Measurements from ENCODE around the gene RAP1GAP2.
"Not testable (repeated sequence)": the region's sequence is repeated elsewhere in the genome, so short reads cannot be mapped to it uniquely, and the experiment has no call there.

The RAP1GAP2 gene

DNA sequence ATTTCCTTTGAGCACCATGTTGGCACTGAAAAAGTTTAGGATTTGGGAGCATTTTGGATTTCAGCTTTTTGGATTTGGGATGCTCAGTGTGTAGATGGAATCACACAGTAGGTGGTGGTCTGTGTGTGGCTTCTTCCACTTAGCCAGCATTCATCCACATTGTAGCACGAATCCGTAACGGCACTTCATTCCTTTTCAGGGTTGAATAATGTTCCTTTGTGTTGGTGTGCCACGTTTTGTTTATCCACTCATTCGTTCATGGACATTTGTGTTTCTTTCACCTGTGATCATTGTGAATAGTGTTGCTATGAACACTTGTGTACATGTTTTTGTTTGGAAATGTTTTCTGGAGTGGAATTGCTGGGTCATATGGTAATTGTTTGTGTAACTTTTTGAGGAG, 85.1 kb downstream of the RAP1GAP2 start:
- DNase-seq (ENCODE audit: low read depth in 1 of 2, low spot score in 1 of 2), result no peak

DNA sequence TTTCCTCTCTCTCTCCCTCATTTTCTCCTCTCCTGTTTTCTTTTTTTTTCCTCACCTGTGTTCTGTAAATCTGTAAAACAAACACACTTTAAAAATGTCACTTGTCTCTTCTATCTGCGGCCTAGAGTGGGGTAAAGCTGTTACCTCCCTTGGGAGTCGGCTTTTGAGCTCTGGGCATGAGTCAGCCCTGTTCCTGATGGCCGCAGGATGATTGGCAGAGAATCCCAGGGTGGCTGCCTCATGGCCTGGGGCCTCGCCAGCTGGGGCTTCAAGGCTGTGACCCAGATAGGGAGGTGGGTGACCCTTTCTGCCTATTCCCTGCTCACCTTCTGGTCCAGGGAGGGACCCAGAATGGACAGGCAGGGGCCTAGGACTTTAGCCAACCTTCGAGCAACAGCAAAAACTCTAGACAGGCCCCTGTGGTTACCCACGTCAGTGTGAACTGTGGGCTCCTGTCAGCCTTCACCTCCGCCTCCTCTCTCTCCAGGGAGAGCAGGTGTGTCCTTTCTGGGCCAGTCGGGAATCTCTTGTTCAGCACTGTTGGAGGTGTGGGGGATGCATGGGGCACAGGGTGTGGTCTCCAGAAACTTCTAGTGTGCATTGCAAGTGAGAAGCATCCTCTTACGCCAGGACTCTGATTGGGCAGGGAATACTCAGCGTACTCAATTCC, 87.4 kb downstream of the RAP1GAP2 start:
- no peak for DNase-seq (ENCODE audit: low read depth in 1 of 2, low spot score in 1 of 2)

DNA sequence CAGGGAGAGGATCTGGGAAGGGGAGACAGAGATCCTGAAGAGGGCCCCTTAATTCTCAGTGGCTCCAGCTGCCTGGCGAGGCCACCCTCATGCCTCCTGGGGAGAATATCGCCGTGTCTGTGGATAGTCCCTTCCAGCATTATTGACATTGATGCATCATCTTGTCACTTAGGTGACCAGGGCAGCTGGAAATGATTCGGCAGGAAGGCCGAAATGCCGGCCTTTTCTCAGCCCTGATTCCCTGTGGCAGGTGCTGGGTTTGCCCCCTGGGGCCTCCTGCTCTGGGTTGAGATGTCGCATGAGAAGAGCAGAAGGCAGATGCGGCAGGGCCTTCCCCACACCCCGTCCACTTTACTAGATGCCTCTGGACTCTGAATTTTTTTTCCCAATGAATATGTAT, 89.5 kb downstream of the RAP1GAP2 start:
- DNase-seq (ENCODE audit: low read depth in 1 of 2, low spot score in 1 of 2), result no peak

DNA sequence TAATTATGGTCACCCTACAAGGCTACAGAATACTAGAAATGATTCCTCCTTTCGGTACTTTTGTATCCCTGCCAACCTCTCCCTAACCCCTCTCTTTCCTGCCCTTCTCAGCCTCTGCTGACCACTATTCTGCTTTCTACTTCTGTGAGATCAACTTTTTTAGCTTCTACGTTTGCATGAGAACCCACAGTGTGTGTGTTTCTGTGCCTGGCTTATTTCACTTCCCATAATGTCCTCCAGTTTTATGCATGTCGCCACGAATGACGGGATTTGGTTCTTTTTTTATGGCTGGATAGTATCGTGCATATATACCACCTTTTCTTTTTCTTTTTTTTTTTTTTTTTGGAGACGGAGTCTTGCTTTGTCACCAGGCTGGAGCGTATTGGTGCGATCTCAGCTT, 92.1 kb downstream of the RAP1GAP2 start:
- DNase-seq (ENCODE audit: low read depth in 1 of 2, low spot score in 1 of 2), result no peak

DNA sequence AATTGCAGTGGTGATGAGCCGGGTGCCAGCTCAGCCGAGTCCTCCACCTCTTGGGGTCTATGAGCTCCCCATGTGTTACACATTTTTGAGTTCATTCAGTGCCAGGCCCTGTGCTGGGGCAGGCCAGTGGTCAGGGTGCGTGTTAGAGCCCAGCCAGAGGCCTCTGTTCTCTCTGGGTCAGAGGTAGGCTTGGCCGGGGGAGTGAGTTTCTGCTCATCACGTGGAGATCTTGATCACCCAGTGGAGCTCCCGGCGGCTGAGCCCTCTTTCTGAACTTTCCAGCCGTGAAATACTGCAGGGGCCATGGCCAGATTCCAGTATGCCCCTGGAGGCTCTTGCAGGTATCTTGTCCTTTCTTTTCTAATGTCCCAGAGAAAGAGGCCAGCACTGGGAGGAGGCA, 93.0 kb downstream of the RAP1GAP2 start:
- DNase-seq (ENCODE audit: low read depth in 1 of 2, low spot score in 1 of 2), result no peak

DNA sequence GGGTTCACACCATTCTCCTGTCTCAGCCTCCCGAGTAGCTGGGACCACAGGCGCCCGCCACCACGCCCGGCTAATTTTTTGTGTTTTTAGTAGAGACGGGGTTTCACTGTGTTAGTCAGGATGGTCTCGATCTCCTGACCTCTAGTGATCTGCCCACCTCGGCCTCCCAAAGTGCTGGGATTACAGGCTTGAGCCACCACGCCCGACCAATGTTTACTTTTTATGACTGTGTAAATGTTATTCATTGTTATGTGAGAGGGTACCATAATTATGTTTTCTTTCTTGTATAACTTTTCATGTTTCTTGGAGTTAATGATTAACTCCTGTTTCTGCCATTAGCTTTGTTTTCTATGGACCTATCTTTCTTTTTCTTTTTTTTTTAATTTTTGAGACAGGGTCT, 94.5 kb downstream of the RAP1GAP2 start:
- not testable (repeated sequence) for DNase-seq (ENCODE audit: low read depth in 1 of 2, low spot score in 1 of 2)

DNA sequence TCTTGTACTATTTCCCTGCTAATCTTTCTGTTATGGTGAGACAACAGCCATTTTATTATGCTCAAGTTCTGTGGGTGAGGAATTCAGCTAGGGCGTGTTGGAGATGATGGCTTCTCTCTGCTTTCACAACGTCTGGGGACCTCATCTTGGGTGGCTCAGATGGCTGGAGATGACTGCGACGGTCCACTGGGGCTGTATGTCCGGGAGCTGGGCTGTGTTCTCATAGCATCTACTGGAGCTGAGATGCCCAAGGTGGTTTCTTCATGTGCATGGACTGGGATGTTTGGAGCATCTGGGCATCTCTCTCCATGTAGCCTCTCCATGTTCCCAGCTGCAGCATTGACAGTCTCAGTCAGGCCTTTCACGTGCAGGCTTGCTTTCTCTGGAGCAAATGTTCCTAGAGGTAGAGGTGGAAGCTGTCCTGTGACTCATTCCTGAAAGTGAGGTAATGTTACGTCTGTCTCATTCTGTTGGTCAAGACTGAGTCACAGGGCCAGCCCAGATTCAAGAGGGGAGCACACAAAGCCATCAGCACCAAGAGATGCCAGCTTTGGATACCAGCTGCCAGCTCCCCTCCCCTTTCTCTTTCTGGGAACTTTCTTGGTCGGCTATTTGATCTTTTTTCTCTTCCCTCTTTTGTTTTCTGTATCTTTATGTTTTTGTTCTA, 96.2 kb downstream of the RAP1GAP2 start:
- DNase-seq (ENCODE audit: low read depth in 1 of 2, low spot score in 1 of 2), result no peak

DNA sequence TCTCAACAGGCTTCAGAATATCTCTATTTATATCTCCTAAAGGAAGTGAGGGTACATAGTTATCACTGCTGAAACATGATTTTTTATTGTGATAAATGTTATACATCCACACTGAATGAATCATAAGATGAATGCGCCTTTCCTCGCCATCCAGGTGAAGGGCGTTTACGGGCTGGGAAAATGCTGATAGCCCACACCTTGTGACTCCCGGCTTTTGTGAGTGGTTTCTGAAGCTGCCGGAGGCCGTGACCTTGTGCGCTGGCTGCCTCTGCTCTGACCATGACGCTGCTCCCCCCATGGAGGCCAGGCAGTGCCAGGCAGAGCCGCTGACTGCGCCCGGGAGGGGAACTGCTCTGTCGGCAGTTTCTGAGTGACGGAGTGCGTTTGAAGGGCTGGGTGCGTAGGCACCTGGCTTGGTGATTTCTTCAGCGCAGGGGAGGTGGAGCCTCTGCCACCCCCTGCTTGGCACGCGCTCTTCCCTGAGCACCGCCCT, 97.2 kb downstream of the RAP1GAP2 start:
- DNase-seq (ENCODE audit: low read depth in 1 of 2, low spot score in 1 of 2), result no peak

DNA sequence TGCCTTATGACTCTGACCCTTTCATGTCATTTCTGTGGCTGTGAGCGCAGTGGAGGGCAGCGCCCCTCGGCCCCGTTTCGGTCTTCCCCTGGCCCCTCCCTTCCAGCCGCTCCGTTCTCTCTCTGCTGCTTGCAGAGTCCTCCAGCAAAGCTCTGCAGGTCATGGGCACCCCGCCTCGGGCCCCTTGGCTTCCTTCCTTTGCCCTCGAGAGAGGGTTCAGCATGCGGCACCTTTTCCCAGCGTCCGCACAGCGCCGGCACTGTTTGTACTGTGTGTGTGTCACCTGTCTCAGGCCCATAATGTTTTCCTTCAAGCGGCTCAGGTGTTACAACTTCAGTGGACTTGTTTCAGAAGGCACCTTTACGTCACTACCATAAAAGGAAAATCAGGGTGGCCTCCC, 98.5 kb downstream of the RAP1GAP2 start:
- no peak for DNase-seq (ENCODE audit: low read depth in 1 of 2, low spot score in 1 of 2)

DNA sequence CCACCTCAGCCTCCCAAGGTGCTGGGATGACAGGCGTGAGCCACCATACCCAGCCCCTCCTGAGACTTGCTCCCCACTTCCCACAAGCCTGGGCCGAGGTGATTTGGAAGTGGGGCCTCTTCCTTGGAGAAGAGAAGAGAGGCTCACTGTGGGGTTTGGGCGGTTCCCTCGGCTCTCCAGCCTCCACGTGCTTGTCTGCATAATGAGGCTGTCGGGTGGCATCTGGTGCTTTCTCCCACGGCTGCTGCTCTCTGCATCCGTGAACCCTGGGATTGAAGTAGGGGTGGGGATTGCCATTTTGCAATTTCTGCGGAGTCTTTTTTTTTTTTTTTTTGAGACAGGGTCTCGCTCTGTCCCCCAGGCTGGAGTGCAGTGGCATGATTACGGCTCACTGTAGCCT, 101.4 kb downstream of the RAP1GAP2 start:
- DNase-seq (ENCODE audit: low read depth in 1 of 2, low spot score in 1 of 2), result no peak

DNA sequence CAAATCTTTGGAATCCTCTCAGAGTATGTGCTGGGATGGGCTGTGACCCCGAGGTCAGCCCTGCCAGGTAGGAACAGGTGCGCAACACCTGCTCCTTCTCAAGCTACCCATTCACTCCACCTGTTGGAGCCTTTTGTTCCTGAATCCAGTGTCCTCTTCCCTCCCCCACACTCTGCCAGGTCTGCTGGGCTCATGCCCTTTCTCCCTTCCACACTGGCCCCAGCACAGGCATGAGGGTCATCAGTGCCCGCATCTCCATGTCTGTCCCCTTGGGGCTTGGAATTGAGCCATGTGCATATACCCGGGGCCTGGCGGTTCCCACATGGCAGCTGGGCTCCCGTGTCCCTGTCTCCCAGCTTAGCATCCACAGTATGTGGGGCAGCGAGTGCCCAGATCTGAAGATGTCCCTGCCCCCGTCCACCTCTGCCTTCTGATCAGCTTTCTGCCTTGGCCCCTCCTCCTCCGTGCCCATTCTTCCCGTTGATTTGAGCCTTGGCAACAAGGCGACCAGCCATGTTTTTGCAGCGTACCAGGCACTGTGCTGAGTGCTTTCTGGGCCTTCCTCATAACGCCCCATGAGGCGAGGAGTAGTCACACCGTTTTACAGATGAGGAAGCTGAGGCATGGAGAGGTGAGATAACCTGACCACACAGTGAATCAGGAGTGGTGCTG, 102.2 kb downstream of the RAP1GAP2 start:
- DNase-seq (ENCODE audit: low read depth in 1 of 2, low spot score in 1 of 2), result no peak

DNA sequence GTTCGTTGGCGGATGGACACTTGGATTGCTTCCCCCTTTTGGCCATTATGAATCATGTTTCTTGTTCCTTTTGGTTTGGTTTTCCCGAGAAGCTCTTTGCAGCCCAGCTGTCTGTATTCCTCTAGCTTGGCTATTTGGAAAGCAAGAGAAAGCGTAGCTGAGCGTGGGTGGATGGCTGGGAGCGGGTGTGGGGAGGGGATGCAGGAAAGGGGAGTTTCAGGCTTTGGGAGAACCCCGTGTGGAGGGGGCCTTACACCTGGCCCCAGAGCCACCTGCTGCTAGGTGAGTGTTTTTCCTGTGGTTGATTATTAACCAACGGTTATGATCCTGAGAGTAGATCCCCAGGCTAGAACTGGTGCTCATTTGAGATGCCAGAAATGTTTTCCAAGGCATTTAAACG, 103.7 kb downstream of the RAP1GAP2 start:
- no peak for DNase-seq (ENCODE audit: low read depth in 1 of 2, low spot score in 1 of 2)

DNA sequence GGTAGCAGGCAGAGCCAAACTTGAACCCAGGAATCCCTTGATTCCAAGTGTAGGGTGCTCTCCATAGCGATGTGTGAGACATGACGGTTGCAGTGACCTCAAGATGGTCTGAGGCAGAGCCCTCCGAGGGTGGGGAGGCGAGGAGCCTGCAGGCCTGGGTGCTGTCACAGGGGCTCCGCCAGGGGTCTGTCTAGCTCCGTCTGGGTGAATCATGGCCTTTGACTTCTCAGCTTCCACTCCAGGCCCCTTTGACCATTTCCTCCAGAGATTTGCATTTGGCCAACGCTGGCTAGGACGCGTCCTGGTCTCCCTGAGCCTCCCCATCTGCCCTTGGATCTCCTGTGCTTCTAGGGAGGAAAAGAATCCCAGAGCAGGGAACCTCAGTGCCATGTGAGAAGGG, 104.6 kb downstream of the RAP1GAP2 start:
- DNase-seq (ENCODE audit: low read depth in 1 of 2, low spot score in 1 of 2), result no peak

DNA sequence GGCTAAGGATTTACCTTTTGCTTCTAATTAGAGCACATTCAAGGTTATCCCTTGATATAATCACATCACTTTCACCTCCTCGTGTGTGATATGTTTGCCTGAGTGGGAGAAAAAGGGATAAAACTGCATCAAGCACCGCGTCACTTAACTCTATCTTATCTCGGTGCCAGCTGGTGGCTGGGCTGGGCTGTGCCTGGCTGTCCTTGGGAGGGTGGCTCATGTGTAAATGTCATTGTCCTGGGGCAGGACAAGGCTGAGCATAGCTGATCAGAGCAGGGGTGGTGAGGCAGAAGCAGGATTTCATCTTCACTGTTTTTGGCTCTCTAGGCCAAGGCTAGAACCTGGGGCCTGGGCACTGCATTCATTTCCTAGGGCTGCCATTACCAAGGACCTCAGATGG, 105.3 kb downstream of the RAP1GAP2 start:
- DNase-seq (ENCODE audit: low read depth in 1 of 2, low spot score in 1 of 2), result no peak

DNA sequence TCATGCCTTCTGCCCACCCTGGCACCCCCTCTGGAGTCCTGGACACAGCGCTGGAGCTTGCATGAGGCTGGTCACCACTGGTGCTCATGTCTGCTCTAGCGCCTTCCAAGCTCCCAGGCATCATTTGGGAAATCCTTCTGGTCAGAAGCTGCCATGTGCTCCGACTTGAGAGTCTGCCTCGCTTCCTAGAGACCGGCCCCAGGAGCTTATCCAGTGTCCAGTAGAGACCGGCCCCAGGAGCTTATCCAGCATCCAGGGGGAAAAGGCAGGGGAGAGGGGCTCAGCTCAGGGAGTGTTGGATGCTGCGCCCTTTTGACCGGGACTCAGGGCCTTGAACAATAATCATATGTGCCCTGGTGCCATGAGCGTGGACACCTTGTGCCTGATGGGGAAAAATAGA, 106.3 kb downstream of the RAP1GAP2 start:
- no peak for DNase-seq (ENCODE audit: low read depth in 1 of 2, low spot score in 1 of 2)

DNA sequence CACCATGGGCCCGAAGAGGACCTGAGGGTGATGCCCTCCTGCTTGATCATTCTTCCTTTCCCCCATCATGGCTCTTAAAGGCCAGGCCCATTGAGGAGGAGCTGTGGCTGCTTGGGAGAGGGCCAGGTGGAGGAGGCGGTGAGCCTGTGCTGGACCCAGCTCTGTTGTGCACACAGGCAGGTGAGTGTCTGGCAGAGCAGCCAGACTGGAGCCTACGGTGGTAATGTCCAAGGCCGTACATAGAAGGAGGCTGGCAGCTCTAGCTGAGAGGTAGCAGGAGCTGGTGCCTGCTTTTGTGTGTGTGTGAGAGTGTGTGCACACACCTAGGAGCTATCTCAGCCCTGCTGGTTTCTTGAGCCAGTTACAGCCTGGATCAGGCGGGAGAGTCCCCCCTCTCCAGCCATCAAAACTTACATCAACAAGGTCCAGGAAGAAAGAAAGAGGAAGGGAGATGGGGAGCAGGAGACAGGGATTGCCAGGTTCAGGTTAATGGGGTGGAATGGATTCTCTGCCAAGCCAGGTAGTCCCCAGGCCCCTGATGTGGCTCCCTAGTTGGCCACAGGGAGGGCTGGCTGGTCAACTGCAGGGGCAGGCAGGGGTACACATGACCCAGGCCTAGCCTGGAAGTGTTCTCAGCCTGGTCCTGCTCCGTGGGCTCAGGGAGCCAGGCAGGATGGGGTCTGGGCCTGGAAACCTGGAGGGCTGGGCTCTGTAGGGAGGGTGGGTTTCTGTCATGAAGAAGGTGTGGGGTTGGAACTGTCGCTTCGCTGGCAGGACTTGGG, 107.1 kb downstream of the RAP1GAP2 start:
- no peak for DNase-seq (ENCODE audit: low read depth in 1 of 2, low spot score in 1 of 2)

DNA sequence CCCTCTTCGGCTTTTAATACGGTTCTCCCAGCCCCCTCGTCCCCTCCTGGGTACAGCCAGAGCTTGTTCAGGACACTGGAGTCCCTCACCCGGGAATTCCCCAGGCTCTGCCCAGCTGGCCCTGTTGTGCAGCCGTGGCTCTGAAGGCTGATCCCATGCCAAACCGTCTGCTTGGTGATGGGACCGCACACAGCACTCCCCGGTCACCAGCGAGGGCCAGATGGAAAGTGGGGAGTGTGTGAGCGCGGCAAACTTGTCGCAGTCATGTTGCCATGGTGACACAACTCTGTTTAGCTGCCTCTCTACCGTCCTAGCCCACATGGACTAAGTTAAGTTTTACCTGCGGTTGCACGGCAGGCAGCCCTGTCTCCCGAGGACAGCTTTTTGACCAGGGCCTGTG, 107.9 kb downstream of the RAP1GAP2 start:
- DNase-seq (ENCODE audit: low read depth in 1 of 2, low spot score in 1 of 2), result no peak

DNA sequence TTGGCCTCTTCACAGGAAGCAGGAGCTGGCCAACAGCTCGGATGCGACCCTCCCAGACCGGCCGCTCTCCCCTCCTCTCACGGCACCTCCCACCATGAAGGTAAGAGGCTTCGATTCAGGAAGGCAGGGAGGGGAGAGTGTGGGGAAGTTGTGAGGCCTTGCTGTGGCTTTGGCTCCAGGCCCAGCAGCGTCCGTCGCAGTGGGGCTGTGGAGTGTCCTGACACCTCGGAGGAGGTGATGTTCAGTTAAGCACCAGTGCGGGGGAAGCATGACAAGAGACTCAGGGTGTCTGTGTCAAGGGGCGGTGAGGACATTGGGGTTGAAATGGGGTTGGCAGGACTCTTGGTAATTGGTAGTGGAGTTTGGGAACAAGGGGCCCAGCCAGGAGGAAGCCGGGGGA, 109.0 kb downstream of the RAP1GAP2 start:
- DNase-seq (ENCODE audit: low read depth in 1 of 2, low spot score in 1 of 2), result no peak

DNA sequence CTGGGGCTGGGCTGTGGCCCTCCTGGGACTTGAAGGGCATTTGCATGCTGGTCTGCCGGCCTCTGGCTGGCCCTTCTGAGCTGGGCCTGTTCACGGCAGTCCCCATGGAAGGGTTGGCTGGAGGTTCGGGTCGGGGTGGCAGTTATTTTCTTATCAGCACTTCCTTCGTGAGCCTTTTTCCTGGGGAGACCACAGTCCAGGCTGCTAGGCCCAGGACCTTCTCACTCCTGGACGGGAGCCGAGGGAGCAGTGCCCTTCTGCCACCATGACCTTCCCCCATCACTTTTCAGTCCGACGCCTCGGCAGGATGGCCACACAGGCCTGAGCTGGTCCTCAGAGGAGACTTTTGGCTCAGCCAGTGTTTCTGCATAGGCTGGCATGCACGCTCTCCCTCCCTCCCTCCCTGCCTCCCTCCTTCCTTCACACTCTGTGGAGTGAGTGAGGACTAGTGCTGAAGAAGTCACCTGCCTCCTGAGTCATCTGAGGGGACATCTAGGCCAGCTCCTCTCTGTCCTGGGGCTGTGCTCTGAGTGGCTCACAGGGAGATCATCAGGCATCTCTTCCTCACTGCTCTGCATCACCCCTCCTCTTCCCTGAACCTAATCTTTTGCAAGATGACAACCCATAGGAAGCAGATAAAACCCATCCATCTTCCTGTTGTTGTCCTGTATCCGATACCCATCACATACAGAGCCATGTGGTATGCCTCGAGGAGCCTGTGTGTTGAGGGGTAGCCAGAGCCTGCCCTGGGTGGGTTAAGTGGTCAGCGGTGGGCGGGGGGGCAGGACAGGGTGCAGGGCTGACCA, 109.7 kb downstream of the RAP1GAP2 start:
- DNase-seq (ENCODE audit: low read depth in 1 of 2, low spot score in 1 of 2), result no peak

DNA sequence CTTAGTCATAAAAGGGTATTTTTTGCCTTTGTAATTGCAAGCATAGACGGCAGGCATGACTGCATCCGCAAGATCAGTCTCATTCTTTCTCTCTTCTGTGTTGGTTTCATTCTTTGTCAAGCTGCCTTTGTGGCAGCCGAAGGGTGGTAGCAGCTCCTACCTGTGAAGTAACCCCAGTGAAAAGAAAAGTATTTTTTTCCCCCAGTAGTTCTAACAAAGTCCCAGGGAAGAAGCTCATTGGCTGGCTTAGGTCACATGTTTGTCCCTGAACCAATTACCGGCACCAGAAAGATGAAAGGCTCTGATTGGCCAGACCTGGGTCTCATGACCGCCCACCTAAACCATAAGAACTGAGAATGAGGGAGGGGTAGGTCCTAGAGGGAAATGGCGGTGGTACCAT, 110.7 kb downstream of the RAP1GAP2 start:
- DNase-seq (ENCODE audit: low read depth in 1 of 2, low spot score in 1 of 2), result no peak
